Measurements from ENCODE around the gene MACROH2A2. TPM values are rescaled to one million over a fixed set of nuclear protein-coding genes. Genes with fewer than 3 reads are reported as not detected.

The MACROH2A2 gene
- total RNA-seq, 1 donor from 2014 or later = 0.59 TPM

GRCh38 chr10:70126700-70127395, 74.2 kb downstream of the MACROH2A2 start:
- DNase-seq (ENCODE audit: low read depth, low spot score) = no peak

DNA sequence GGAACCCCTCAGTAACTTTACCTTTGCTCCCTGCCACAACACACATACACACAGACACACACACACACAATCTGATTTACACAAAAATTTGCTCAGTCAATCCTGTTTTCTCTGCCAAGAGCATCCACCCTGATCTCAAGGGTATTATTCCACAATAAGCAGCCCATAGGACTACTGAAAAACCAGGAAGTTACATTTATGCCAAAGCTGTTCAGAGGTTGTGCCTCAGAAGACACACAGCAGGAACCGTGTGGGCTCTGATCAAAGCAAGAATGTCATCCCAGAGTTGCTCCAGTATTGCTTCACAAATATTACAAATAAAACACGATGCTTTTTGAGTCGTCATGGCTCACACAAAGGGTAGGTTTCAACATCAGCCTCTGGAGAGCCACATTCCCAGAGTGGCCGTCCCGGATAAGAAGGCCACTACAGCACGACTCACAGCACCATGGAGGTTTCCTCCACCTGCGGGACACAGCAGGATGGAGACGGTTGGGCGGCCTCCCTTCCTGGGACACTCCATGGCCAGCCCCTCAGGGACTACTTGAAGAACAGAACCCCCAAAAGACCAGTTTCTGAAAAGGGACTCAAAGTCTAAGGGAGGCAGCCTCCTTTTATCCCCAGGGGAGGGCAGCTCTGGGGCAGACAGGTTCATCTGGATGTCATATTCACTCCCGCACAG, 78.4 kb downstream of the MACROH2A2 start:
- no peak for DNase-seq (ENCODE audit: low read depth, low spot score)

GRCh38 chr10:70131560-70131937, 78.9 kb downstream of the MACROH2A2 start:
- DNase-seq (ENCODE audit: low read depth, low spot score) = no peak

DNA sequence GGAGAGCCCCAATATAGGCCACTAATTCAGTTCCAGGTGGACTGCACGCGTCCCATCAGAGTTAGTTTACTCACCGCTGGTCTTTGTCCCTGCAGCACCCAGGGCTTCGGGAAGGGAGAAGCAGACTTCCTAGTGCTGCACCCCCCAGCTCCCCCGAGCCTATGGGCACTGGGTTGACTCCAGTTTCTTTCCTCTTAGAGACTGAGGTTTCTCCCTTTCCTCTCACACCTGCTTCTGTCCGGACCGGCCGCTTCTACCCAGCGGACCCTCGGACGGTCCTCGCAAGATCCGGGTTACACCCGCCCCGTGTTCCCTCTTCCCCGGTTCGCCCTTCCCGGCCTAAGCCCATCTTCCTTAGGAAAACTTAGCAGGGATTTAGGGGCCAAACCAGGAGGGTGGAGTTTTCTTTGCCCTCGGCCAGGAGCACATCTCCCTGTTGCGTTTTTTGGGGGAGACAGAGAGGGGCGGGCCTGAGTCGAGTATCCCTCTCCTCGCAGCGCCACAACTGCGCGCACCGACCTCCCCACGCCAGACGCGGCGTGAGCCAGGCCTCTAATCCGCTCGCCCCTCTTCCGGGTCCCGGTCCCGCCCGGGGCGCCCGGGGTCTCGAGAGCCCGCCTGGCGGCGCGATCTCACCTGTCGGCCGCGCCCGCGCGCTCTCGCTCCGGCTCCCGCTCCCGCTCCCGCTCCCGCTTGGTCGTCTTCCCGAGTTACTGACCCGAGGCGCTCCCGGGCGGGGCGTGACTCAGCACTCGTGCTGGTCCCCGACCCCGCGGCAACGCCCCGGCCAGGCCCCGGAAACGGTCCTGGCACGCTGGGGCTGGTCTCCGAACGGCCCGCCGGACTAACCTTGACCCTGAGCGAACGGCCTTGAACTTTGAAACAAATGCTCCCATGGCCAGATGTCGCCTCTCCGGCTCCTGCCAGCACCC, 79.7 kb downstream of the MACROH2A2 start, which contains the start of gene AIFM2:
AIFM2 (minus strand) TSS at position 728 of the 932 bp plus-strand sequence. CDS start 8,741 bp downstream, outside the sequence.
- DNase-seq (ENCODE audit: low read depth, low spot score) = no peak

GRCh38 chr10:70135046-70135445, 82.4 kb downstream of the MACROH2A2 start:
- no peak for DNase-seq (ENCODE audit: low read depth, low spot score)

- no peak for DNase-seq (ENCODE audit: low read depth, low spot score)
Observed at GRCh38 chr10:70135684-70136083, 83.0 kb downstream of the MACROH2A2 start.

GRCh38 chr10:70137135-70137534, 84.5 kb downstream of the MACROH2A2 start:
- DNase-seq (ENCODE audit: low read depth, low spot score) = no peak

- DNase-seq (ENCODE audit: low read depth, low spot score) = no peak
Observed at GRCh38 chr10:70137927-70138883, 85.6 kb downstream of the MACROH2A2 start.

DNA sequence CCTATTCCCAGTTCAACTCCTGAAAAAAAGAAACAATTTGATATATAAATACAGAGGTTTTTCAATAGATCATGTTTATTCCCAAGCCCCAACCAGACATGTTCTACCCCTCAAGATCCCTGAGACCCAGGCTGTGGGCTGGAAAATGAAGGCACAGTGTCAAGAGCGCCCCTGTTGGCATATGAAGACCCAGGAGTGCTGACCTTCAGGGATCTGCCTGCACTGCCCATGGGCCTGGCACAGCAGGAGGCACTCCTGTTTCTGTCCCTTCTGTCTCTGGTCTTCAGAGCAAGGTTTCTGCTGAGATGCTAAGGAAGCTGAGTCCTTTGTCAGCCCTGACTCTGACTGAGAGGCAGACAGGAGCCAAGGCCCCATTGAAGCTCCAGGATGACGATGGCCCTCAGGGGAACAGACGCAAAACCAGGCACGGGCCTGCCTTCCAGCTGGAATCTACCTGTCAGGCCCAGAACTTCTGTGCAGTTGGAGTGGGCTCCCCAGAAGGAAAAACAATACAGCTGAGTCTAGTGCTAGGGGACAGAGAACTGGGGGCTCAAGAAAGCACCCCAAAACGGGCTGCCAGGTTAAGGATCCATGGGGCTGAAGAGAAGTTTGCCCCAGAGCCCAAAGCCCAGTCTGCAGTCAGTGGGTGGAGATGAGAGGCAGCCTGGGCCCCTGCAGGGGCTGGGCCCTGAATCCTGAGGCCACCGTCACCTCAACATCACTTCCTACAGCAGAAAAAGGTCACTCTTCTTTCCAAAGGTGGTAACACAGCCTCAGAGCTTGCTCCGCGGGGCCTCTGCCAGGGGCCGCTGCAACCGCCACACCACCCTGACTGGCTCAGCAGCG, 86.7 kb downstream of the MACROH2A2 start:
- no peak for DNase-seq (ENCODE audit: low read depth, low spot score)

DNA sequence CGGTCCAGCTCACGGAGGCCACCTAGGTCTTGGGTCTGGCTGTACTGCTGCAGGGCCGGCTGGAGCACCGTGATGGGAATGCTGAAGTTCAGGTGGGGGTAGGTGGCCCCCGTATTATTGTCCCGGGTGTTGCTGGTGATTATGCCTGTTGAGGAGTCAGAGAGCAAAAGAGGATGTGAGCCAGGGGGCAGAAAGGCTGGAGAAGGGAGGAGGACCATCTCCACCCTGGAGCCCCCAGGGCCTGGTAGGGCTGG, 87.3 kb downstream of the MACROH2A2 start:
- DNase-seq (ENCODE audit: low read depth, low spot score) = no peak

GRCh38 chr10:70140297-70140696, 87.7 kb downstream of the MACROH2A2 start:
- no peak for DNase-seq (ENCODE audit: low read depth, low spot score)

- no peak for DNase-seq (ENCODE audit: low read depth, low spot score)
Observed at GRCh38 chr10:70142555-70142954, 89.9 kb downstream of the MACROH2A2 start.

GRCh38 chr10:70144372-70145110, 91.9 kb downstream of the MACROH2A2 start:
- no peak for DNase-seq (ENCODE audit: low read depth, low spot score)

GRCh38 chr10:70145166-70145665, 92.6 kb downstream of the MACROH2A2 start:
- DNase-seq (ENCODE audit: low read depth, low spot score) = no peak

DNA sequence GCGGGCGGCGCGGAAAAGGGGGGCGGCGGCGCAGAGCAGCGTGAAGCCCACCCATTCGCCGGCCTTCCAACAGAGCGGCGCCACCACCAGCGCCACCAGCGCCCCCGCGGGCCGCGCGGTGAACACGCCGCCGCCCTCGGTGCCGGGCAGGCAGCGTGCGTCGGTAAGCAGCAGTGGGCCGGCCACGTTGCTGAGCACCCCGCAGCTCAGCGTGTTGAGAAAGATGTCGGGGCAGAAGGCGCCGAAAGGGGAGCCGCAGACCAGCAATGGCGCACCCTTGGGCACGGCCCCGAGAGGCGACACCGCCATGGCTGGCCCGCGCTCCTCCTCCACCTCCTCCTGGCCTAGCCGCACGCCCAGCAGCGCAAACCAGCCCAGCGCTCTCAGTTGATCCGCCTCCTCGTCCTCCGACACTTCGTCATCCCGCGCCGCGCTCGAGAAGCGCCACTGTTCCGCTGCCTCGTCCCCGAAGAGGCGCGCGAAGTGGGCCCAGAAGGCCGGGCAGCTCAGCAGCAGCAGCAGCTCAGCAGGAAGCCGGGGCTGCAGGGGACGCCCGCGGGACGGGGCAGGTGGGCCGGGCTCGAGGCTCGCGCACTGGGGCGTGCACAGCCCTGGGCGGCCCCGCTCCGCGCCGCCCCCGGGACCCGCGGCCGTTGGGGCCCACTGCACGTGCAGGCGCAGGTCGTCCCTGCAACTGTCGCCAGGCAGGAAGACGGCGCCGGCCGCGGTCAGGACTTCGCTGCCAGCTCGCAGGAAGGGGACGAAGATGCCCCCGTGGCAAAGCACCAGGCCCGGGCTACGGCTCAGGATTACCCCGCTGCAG, 93.2 kb downstream of the MACROH2A2 start:
- DNase-seq (ENCODE audit: low read depth, low spot score) = no peak

GRCh38 chr10:70146489-70147258, 94.0 kb downstream of the MACROH2A2 start, which contains the start of gene TYSND1:
TSS of gene TYSND1 (minus strand) at chr10:70146700. CDS start at chr10:70146586, 114 bp downstream.
- peak; percentile 94 for DNase-seq (ENCODE audit: low read depth, low spot score)

DNA sequence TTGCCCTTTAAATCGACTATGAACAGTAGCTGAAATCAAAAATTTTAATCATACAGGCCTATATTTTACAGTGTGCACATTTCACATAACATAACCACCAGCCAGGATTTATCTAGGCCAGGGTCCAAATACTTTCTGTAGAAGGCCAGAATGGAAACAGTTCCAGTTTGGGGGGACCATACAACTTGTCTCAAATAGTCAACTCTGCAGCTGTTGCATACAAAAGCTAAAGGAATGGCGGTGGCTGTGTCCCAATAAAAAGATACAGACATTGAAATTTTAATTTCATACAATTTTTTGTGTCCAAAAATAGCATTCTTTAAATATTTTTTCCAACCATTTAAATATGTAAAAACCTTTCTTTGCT, 94.6 kb downstream of the MACROH2A2 start:
- DNase-seq (ENCODE audit: low read depth, low spot score) = no peak

All from pulmonary artery endothelial cell (primary cell).